K562 treated with DMSO at 1 percent for 12 hours (cell line): ENCODE results near the gene EEF1AKMT1. TPM values are rescaled to one million over a fixed set of nuclear protein-coding genes. Genes with fewer than 3 reads are reported as not detected.

Source experiments
- total RNA-seq: library from RNA; unstranded; fragments of 300-600 nt; gene quantifications from 2 replicates; pipeline ENCODE4 v1.2.3, GENCODE V29; 2022; ENCODE audit not compliant: insufficient read depth

Gene EEF1AKMT1, protein sequence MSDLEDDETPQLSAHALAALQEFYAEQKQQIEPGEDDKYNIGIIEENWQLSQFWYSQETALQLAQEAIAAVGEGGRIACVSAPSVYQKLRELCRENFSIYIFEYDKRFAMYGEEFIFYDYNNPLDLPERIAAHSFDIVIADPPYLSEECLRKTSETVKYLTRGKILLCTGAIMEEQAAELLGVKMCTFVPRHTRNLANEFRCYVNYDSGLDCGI
- 2.4 TPM in 2 replicates for total RNA-seq

DNA sequence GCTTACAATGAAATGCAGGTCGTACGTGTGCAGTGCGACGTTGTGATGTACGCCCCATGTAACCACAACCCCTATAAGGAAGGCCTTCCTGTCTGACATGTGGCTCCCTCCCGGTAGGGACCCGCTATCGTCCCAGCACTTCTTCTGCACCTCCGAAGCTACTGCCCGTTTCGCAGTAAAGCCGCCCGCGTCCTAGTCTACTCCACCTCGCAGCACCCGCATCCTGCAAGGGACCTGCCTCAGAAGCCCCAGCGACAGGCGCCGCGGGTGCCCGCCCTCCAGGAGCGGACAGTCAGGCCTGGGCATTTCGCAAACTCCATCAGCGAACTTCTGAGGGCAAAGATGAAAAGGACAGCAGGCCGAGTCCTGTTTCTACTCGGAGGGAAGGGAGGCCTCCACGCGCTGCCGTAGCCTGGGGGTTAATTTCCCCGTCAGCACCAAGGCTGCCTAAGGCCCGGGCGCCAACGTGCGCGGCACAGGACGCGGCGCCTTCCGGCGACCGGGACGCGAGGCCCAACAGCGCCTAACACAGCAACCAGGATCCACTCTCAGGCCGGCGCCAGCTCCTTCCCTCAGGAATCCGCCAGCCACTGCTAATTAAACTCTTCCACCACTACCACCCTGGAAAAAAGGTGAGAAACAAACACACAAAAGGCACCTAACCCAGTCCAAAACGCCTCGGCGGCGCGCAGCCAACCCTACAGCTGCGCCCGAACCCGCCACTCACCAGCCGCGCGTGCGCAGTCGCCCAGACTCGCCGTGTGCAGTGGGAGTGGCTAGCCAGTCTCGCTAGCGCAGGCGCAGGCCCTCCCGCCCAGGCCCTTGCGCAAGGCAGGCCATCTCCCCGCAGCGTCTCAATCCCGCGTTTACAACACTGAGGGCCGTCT, at the start of gene EEF1AKMT1:
Gene EEF1AKMT1 (minus strand): TSS at position 768 of the 887 bp plus-strand sequence. CDS start 16,363 bp downstream, outside the sequence.

DNA sequence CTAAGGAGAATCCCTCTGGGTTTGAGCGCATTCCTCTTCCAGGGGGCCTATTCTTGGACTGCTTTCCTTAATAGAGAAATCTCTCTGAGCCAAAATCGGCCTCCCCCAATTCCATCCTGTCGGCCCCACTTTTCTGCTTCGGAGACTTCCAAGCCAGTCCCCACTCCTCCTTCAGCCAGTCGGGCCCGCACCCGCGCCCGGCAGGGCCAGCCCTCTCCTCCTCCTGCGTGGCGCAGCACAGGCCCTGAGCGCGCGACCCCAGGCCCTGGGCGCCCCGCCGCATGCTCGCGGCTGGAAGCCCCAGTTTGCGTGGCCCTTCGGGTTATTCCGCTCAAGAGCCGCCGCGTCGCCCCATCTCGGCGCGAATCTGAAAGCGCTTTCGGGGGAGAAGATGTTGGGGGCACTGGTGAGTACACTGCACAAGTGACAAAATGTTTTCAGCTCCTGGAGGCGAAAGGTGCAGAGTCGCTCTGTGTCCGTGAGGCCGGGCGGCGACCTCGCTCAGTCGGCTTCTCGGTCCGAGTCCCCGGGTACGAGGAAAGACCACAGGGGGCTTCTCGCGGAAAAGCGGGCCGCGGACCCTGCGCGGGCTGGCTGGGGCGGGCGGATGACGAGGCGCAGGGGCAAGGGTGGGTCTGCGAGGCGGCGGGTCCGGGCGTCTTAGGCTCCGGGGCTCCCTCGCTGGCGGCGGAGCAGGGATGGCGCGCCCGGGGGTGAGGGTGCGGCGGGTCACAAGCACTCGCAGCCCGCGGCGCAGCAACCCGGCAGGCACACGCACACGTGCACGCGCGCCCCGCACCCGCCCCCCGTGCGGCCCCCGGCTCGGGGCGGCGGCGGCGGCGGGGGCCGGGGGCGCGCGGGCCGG, 70.6 kb downstream of the EEF1AKMT1 start, which contains the start of gene IL17D:
Gene IL17D (plus strand): TSS at position 785 of the 865 bp plus-strand sequence. CDS start 303 bp downstream, outside the sequence.

Other genes with a start within 250 kb of the EEF1AKMT1 start
- 18.1 and 20.8 TPM in 2 replicates for gene CRYL1, start 248.1 kb downstream of the EEF1AKMT1 start, total RNA-seq
- gene IFT88, start 206.8 kb downstream of the EEF1AKMT1 start, total RNA-seq, result 2.0 and 4.1 TPM in 2 replicates
- gene IL17D, start 70.3 kb downstream of the EEF1AKMT1 start, total RNA-seq, result 0.90 TPM in 1 of 2 replicates, not detected in the other
- gene XPO4, start 128.8 kb upstream of the EEF1AKMT1 start, total RNA-seq, result 1.2 and 5.7 TPM in 2 replicates